ENCODE results near the gene SCGB2A2. TPM values are rescaled to one million over a fixed set of nuclear protein-coding genes. Genes with fewer than 3 reads are reported as not detected.

SCGB2A2 gene
- total RNA-seq (not detected), polyA plus RNA-seq (not detected)

GRCh38 chr11:62269654-62270278 lies at the start of gene SCGB2A2:
Gene SCGB2A2, plus strand, starts transcription at chr11:62270158. Its CDS starts 59 bp downstream, at chr11:62270217.
- 72% methylated on average over 10 of the region's 10 CpGs for WGBS
- no peak within 1 kb of the TSS for H3K9ac ChIP-seq (ENCODE audit: low read depth in 1 of 2, low read length in 2 of 2)

GRCh38 chr11:62221498-62221897 lies 48.5 kb upstream of the SCGB2A2 start:
- no peak overlapping the region for H3K27ac ChIP-seq (ENCODE audit: low read depth in 1 of 2, low read length in 2 of 2)
- DNase-seq (ENCODE audit: low spot score) = no peak
- TF ChIP-seq FOXA1 (IDR thresholded peaks at IDR 0.05) (no peak), HNF4G (IDR thresholded peaks at IDR 0.05) (no peak)
- no peak overlapping the region for H3K9ac ChIP-seq (ENCODE audit: low read depth in 1 of 2, low read length in 2 of 2)
- no peaks in the 10 kb centered on the region for H3K36me3 ChIP-seq (ENCODE audit: control insufficient read depth in 4 of 4, insufficient read depth in 3 of 4, low read depth in 1 of 4, low read length in 3 of 4)
- no peaks in the 10 kb centered on the region for H3K27me3 ChIP-seq (ENCODE audit: control insufficient read depth in 4 of 4, insufficient read depth in 4 of 4, low read length in 3 of 4)
- peaks cover 5 to 32% (median 11%) of the 10 kb centered on the region in 4 donors for H3K9me3 ChIP-seq (ENCODE audit: control insufficient read depth in 4 of 4, low read length in 3 of 4)
- H3K4me1 ChIP-seq (ENCODE audit: control insufficient read depth in 4 of 4, insufficient read depth in 4 of 4, low read length in 3 of 4) = no peaks in the 10 kb centered on the region
- WGBS = 92% methylated on average over 3 of the region's 3 CpGs
- H3K4me3 ChIP-seq (ENCODE audit: low read depth in 1 of 3, low read length in 3 of 3) = peak overlapping the region in 1 of 3 donors; percentile 26

More at GRCh38 chr11:62269654-62270278, at the start of gene SCGB2A2:
- no peak for DNase-seq (ENCODE audit: low spot score)
- Histone ChIP-seq H3K4me3 (ENCODE audit: low read depth in 1 of 3, low read length in 3 of 3) (no peak within 1 kb of the TSS), H3K36me3 (ENCODE audit: control insufficient read depth in 4 of 4, insufficient read depth in 3 of 4, low read depth in 1 of 4, low read length in 3 of 4) (no peaks in the 10 kb centered on the region), H3K27me3 (ENCODE audit: control insufficient read depth in 4 of 4, insufficient read depth in 4 of 4, low read length in 3 of 4) (peaks cover 0 to 5% (median 0%) of the 10 kb centered on the region in 4 donors), H3K9me3 (ENCODE audit: control insufficient read depth in 4 of 4, low read length in 3 of 4) (no peaks in the 10 kb centered on the region), H3K27ac (ENCODE audit: low read depth in 1 of 2, low read length in 2 of 2) (no peak within 1 kb of the TSS), H3K4me1 (ENCODE audit: control insufficient read depth in 4 of 4, insufficient read depth in 4 of 4, low read length in 3 of 4) (no peaks in the 10 kb centered on the region)
- TF ChIP-seq CTCF (IDR thresholded peaks at IDR 0.05; ENCODE audit: low read depth, low read length, missing input control) (peak; percentile 14), HNF4A (conservative IDR thresholded peaks at IDR 0.05) (no peak), RAD21 (IDR thresholded peaks at IDR 0.05) (peak in 1 of 2 donors; percentile 17)

- H3K36me3 ChIP-seq (ENCODE audit: control insufficient read depth in 4 of 4, insufficient read depth in 3 of 4, low read depth in 1 of 4, low read length in 3 of 4) = no peaks in the 10 kb centered on the region
- peaks cover 5 to 32% (median 11%) of the 10 kb centered on the region in 4 donors for H3K9me3 ChIP-seq (ENCODE audit: control insufficient read depth in 4 of 4, low read length in 3 of 4)
- no peak overlapping the region for H3K4me3 ChIP-seq (ENCODE audit: low read depth in 1 of 3, low read length in 3 of 3)
- TF ChIP-seq HNF4A (conservative IDR thresholded peaks at IDR 0.05) (no peak), TAF1 (conservative IDR thresholded peaks at IDR 0.05) (no peak), FOXA1 (IDR thresholded peaks at IDR 0.05) (no peak), NR2F2 (IDR thresholded peaks at IDR 0.05) (no peak), JUND (IDR thresholded peaks at IDR 0.05) (no peak), ZBTB33 (IDR thresholded peaks at IDR 0.05) (no peak), GABPA (IDR thresholded peaks at IDR 0.05 in 1 of 2, conservative IDR thresholded peaks at IDR 0.05 in 1 of 2) (no peak)
- no peaks in the 10 kb centered on the region for H3K27me3 ChIP-seq (ENCODE audit: control insufficient read depth in 4 of 4, insufficient read depth in 4 of 4, low read length in 3 of 4)
- no peaks in the 10 kb centered on the region for H3K4me1 ChIP-seq (ENCODE audit: control insufficient read depth in 4 of 4, insufficient read depth in 4 of 4, low read length in 3 of 4)
- no peak overlapping the region for H3K27ac ChIP-seq (ENCODE audit: low read depth in 1 of 2, low read length in 2 of 2)
- H3K9ac ChIP-seq (ENCODE audit: low read depth in 1 of 2, low read length in 2 of 2) = no peak overlapping the region
- no peak for DNase-seq (ENCODE audit: low spot score)
Measured at GRCh38 chr11:62223095-62223494, 46.9 kb upstream of the SCGB2A2 start.

Data from liver (tissue), 9 donors.